HepG2 (cell line): Measurements from ENCODE around the gene C4B. TPM values are rescaled to one million over a fixed set of nuclear protein-coding genes. Genes with fewer than 3 reads are reported as not detected.
A peak's percentile ranks its signal among the peaks of the same experiment; 100 is the strongest.
"Not testable (repeated sequence)": the region's sequence is repeated elsewhere in the genome, so short reads cannot be mapped to it uniquely, and the experiment has no call there.

Experiments
- ATAC-seq: fragments of 200-7000 bp; cut with Tn5 transposase; 3 replicates; pipeline ENCODE4 v1.9.1; 2020; ENCODE audit warnings: mild to moderate bottlenecking, moderate library complexity
- BruUV-seq: library from RNA; stranded (reverse); fragments of 400-500 nt; replicated peaks from 2 replicates; lab custom pipeline; 2021; lab: Mats Ljungman, UMichigan
- CTCF ChIA-PET: fragments of 300-600 bp; formaldehyde crosslinking; extraction: SDS; loops from one replicate; lab custom pipeline; 2021; ENCODE audit warnings: low total read pairs, inconsistent platforms, low intra/inter-chr PET ratio; lab: Yijun Ruan, JAX
- POLR2A ChIA-PET: fragments of 350-600 bp; sonication (Branson Sonifier 250); formaldehyde crosslinking; loops from one replicate; lab custom pipeline; 2020; ENCODE audit warnings: antibody characterized with exemption, inconsistent platforms; lab: Yijun Ruan, JAX
- DNase-seq: peaks from one replicate; pipeline ENCODE4 v3.0.0-alpha.2; 2015; ENCODE audit warnings: low spot score
- FAIRE-seq: peaks from 3 replicates; lab custom pipeline; 2011; peaks lifted over from hg19 to GRCh38; lab: Jason Lieb, UNC
- H2AFZ ChIP-seq: one replicate; pipeline ENCODE4 v1.6.1; 2011; ENCODE audit warnings: low read length, inconsistent platforms
- H3K27ac ChIP-seq: fragments of 300-600 bp; 3 replicates; pipeline ENCODE4 v1.8.0; 2011; ENCODE audit warnings: mixed run types, mild to moderate bottlenecking, mixed read lengths, low read length, inconsistent platforms; ENCODE audit not compliant: insufficient read depth; ENCODE audit errors: extremely low read length
- H3K27me3 ChIP-seq, 2 experiments: fragments of 200-600 bp in 1 of 2; 2 replicates in 1 of 2; 3 replicates in 1 of 2; pipeline versions ENCODE4 v1.6.0 to v1.8.0; 2011; ENCODE audit warnings: low read length in 2 of 2, mild to moderate bottlenecking in 2 of 2, moderate library complexity in 2 of 2, inconsistent platforms in 1 of 2; ENCODE audit not compliant: insufficient read depth in 2 of 2, control insufficient read depth in 1 of 2
- H3K36me3 ChIP-seq, 2 experiments: fragments of 200-600 bp in 1 of 2; replicated peaks in 1 of 2; 2 replicates in 1 of 2; 3 replicates in 1 of 2; pipeline versions ENCODE4 v1.5.1 to v1.8.0; 2011; ENCODE audit warnings: low read length in 2 of 2, inconsistent platforms in 1 of 2; ENCODE audit not compliant: insufficient read depth in 2 of 2, control insufficient read depth in 1 of 2
- H3K4me1 ChIP-seq: 2 replicates; pipeline ENCODE4 v1.5.1; 2012; ENCODE audit warnings: low read length, inconsistent platforms; ENCODE audit not compliant: insufficient read depth
- H3K4me2 ChIP-seq: 2 replicates; pipeline ENCODE4 v1.6.0; 2011; ENCODE audit warnings: low read depth, low read length, inconsistent platforms
- H3K4me3 ChIP-seq, 3 experiments: fragments of 200-600 bp in 1 of 3; sonication (generic), shearing (Covaris generic) in 1 of 3; replicated peaks in 1 of 3; 2 replicates each; pipeline ENCODE4 v1.5.1; 2011 to 2016; ENCODE audit warnings: low read length in 3 of 3, inconsistent platforms in 2 of 3, low read depth in 2 of 3, mild to moderate bottlenecking in 2 of 3, control low read depth in 1 of 3, mixed read lengths in 1 of 3; ENCODE audit not compliant: insufficient read depth in 1 of 3
- H3K79me2 ChIP-seq: one replicate; pipeline ENCODE4 v1.6.1; 2011; ENCODE audit warnings: low read length, inconsistent platforms; ENCODE audit not compliant: insufficient read depth
- H3K9ac ChIP-seq: 2 replicates; pipeline ENCODE4 v1.6.0; 2011; ENCODE audit warnings: mild to moderate bottlenecking, low read depth, low read length, inconsistent platforms; ENCODE audit not compliant: insufficient read depth
- H3K9me3 ChIP-seq: 2 replicates; pipeline ENCODE4 v1.5.1; 2012; ENCODE audit warnings: mild to moderate bottlenecking, low read length
- H4K20me1 ChIP-seq: 2 replicates; pipeline ENCODE4 v1.6.0; 2011; ENCODE audit warnings: inconsistent platforms, mild to moderate bottlenecking, low read length, moderate library complexity; ENCODE audit not compliant: insufficient read depth
- GABPA ChIP-seq, 2 experiments: IDR thresholded peaks; 2 replicates each; pipeline ENCODE4 v1.6.1; 2011 to 2016; ENCODE audit warnings: low read depth in 2 of 2, low read length in 1 of 2, missing biosample characterization in 1 of 2, missing genetic modification characterization in 1 of 2
- NCOA2 ChIP-seq: sonication (generic); formaldehyde crosslinking; IDR thresholded peaks from 2 replicates; pipeline ENCODE4 v1.8.0; 2022; ENCODE audit warnings: inconsistent platforms
- THAP7 ChIP-seq: sonication (generic); formaldehyde crosslinking; IDR thresholded peaks from 2 replicates; pipeline ENCODE4 v1.8.1; 2023; ENCODE audit warnings: mild to moderate bottlenecking, missing genetic modification reagents
- ZNF724P ChIP-seq: sonication (generic); formaldehyde crosslinking; IDR thresholded peaks from 2 replicates; pipeline ENCODE4 v1.8.0; 2022; ENCODE audit warnings: missing genetic modification reagents, borderline replicate concordance
- ZNF768 ChIP-seq: sonication (generic); formaldehyde crosslinking; IDR thresholded peaks from 2 replicates; pipeline ENCODE4 v1.4.0; 2020; ENCODE audit warnings: missing genetic modification reagents
- ZNF788 ChIP-seq: sonication (generic); formaldehyde crosslinking; IDR thresholded peaks from 2 replicates; pipeline ENCODE4 v1.5.0; 2020; ENCODE audit warnings: mild to moderate bottlenecking, missing genetic modification reagents, borderline replicate concordance
- WGBS: methylation state at CpG from one replicate; pipeline ENCODE4 v1.1.6; 2017; ENCODE audit warnings: low lambda C conversion rate; 5-methylcytosine and 5-hydroxymethylcytosine counted together
- in situ Hi-C: cut with HindIII; loops from 2 replicates; pipeline ENCODE4 v1.10.0; 2017; ENCODE audit warnings: low pct_unique_long_range_greater_than_20kb; ENCODE audit not compliant: extremely low pct_ligation_motif_present
- intact Hi-C: fragments of 100-400 bp; cut with micrococcal nuclease; formaldehyde crosslinking; loops from one replicate; pipeline ENCODE4 v1.10.0; 2022; ENCODE audit not compliant: unreplicated experiment
- polyA plus RNA-seq, 8 experiments: library from polyadenylated mRNA; depleted of rRNA in 3 of 8; stranded (reverse) in 7 of 8; unstranded in 1 of 8; fragments of >200 nt; fragmentation: Illumina TruSeq in 4 of 8; extraction: Trizol in 4 of 8; gene quantifications; 2 replicates each; pipeline versions ENCODE4 v1.2.1 to v1.2.3, GENCODE V29; 2011 to 2016; ENCODE audit warnings: low read depth in 4 of 8, missing spikeins in 1 of 8, mixed read lengths in 1 of 8; ENCODE audit not compliant: insufficient read depth in 1 of 8
- total RNA-seq, 5 experiments: library from RNA; depleted of rRNA; stranded (reverse); fragments of >200 nt; fragmentation: Illumina TruSeq; extraction: Trizol; gene quantifications; 2 replicates each; pipeline ENCODE4 v1.2.3, GENCODE V29; 2016; ENCODE audit warnings: low read depth in 1 of 5

Gene C4B
- total and polyA plus RNA-seq, 2 of the 13 experiments (the other 11 are each of a cell fraction or from before 2014, with no cell fraction given): 167 to 538 TPM

- TF ChIP-seq ZNF724P (CRISPR knock-in tag) (no peak), ZNF768 (peak; percentile 73), NCOA2 (CRISPR knock-in tag) (peak; percentile 48), THAP7 (CRISPR knock-in tag) (peak; percentile 92), GABPA (IDR thresholded peaks at IDR 0.05; ENCODE audit: low read depth, low read length) (no peak), GABPA (CRISPR knock-in tag; IDR thresholded peaks at IDR 0.05; ENCODE audit: low read depth) (peak; percentile 60; the same call in 1 of the 2 replicates), ZNF788 (CRISPR knock-in tag) (peak; percentile 40; the same call in 1 of the 2 replicates)
These were observed 33.5 kb downstream of the C4B start (continued) for GRCh38 chr6:32047855-32048766.

- H2AFZ ChIP-seq, H3K9me3 ChIP-seq, DNase-seq, H3K27ac ChIP-seq, H4K20me1 ChIP-seq, H3K4me2 ChIP-seq, intact Hi-C loops, BruUV-seq, FAIRE-seq, H3K79me2 ChIP-seq, H3K4me3 ChIP-seq, H3K36me3 ChIP-seq, ATAC-seq, in situ Hi-C loops, H3K9ac ChIP-seq: not testable (repeated sequence)
- POLR2A ChIA-PET: interaction anchor here (1.6 to 1.7 kb wide), 2 partner anchors 79 to 146 kb away, joined by 4 to 9 read pairs; partner anchors contain the start of gene ATF6B
- peaks cover 19 to 34% of the 10 kb centered on the region in 2 experiments; a peak in 3 of 5 replicates for H3K27me3 ChIP-seq
- CTCF ChIA-PET: interaction anchor here (1.4 to 1.6 kb wide), 2 partner anchors 38 to 105 kb away, joined by 5 to 6 read pairs; partner anchors contain the start of gene PPT2
- H3K4me1 ChIP-seq: peaks cover 32% of the 10 kb centered on the region
- 86% methylated on average over 19 of the region's 21 CpGs for WGBS
These were observed 34.6 kb downstream of the C4B start for GRCh38 chr6:32049149-32049548.

GRCh38 chr6:32049736-32050135, 35.1 kb downstream of the C4B start:
- Histone ChIP-seq H3K27me3 (peaks cover 19 to 40% of the 10 kb centered on the region in 2 experiments; a peak in 4 of 5 replicates), H3K4me1 (peaks cover 32% of the 10 kb centered on the region)
- BruUV-seq, DNase-seq, H3K4me3 ChIP-seq, H2AFZ ChIP-seq, H4K20me1 ChIP-seq, H3K79me2 ChIP-seq, ATAC-seq, CTCF ChIA-PET, H3K9ac ChIP-seq, in situ Hi-C loops, H3K36me3 ChIP-seq, POLR2A ChIA-PET, H3K9me3 ChIP-seq, intact Hi-C loops, FAIRE-seq, H3K27ac ChIP-seq, H3K4me2 ChIP-seq: not testable (repeated sequence)
- 89% methylated on average over 11 of the region's 11 CpGs for WGBS
